SK-N-SH treated with all-trans-retinoic acid at 6 μM for 48 hours (cell line): ENCODE data around the gene BSN.

ENCODE experiments used
- ATAC-seq: fragments of 200-7000 bp; cut with Tn5 transposase; 3 replicates; pipeline ENCODE4 v1.9.1; 2020; ENCODE audit warnings: mild to moderate bottlenecking, moderate library complexity
- ARNTL ChIP-seq: fragments of 450-650 bp; formaldehyde crosslinking; IDR thresholded peaks from 2 replicates; pipeline ENCODE4 v1.5.0; 2020; ENCODE audit warnings: low read depth, mild to moderate bottlenecking, moderate library complexity, borderline replicate concordance
- BACH2 ChIP-seq: fragments of 250-450 bp; sonication (Bioruptor Pico); IDR thresholded peaks from 2 replicates; pipeline ENCODE4 v1.9.0; 2021; ENCODE audit warnings: mild to moderate bottlenecking, borderline replicate concordance
- CREB5 ChIP-seq: fragments of 250-450 bp; sonication (Bioruptor Pico); IDR thresholded peaks from 2 replicates; pipeline ENCODE4 v1.5.1; 2020; ENCODE audit warnings: low read depth, mild to moderate bottlenecking, moderate library complexity
- ESRRG ChIP-seq: fragments of 250-450 bp; sonication (Bioruptor Pico); IDR thresholded peaks from 2 replicates; pipeline ENCODE4 v1.6.1; 2021; ENCODE audit warnings: mild to moderate bottlenecking
- GLIS3 ChIP-seq: fragments of 250-450 bp; sonication (Bioruptor Pico); IDR thresholded peaks from 2 replicates; pipeline ENCODE4 v1.5.0; 2020; ENCODE audit warnings: mild to moderate bottlenecking, moderate library complexity
- OSR1 ChIP-seq: fragments of 250-450 bp; sonication (Bioruptor Pico); IDR thresholded peaks from 2 replicates; pipeline ENCODE4 v1.8.0; 2022; ENCODE audit warnings: moderate library complexity, mild to moderate bottlenecking, inconsistent platforms
- PATZ1 ChIP-seq: fragments of 250-450 bp; sonication (Bioruptor Pico); IDR thresholded peaks from 2 replicates; pipeline ENCODE4 v1.8.0; 2020; ENCODE audit warnings: mild to moderate bottlenecking, moderate library complexity, borderline replicate concordance
- POU6F1 ChIP-seq: fragments of 250-450 bp; sonication (Bioruptor Pico); IDR thresholded peaks from 2 replicates; pipeline ENCODE4 v1.8.0; 2021; ENCODE audit warnings: low read depth, mild to moderate bottlenecking, moderate library complexity, borderline replicate concordance
- PPARA ChIP-seq: fragments of 250-450 bp; sonication (Bioruptor Pico); IDR thresholded peaks from 2 replicates; pipeline ENCODE4 v1.5.0; 2020; ENCODE audit warnings: mild to moderate bottlenecking, borderline replicate concordance
- SNAI2 ChIP-seq: fragments of 250-450 bp; sonication (Bioruptor Pico); IDR thresholded peaks from 2 replicates; pipeline ENCODE4 v1.5.0; 2020; ENCODE audit warnings: mild to moderate bottlenecking, moderate library complexity
- TSHZ2 ChIP-seq: fragments of 250-450 bp; sonication (Bioruptor Pico); IDR thresholded peaks from 2 replicates; pipeline ENCODE4 v1.5.0; 2020; ENCODE audit warnings: mild to moderate bottlenecking, moderate library complexity
- ZC3H10 ChIP-seq: fragments of 250-450 bp; sonication (Bioruptor Pico); IDR thresholded peaks from 2 replicates; pipeline ENCODE4 v1.5.1; 2021; ENCODE audit warnings: mild to moderate bottlenecking, moderate library complexity
- ZFP3 ChIP-seq: fragments of 250-450 bp; sonication (Bioruptor Pico); IDR thresholded peaks from 2 replicates; pipeline ENCODE4 v1.5.0; 2020; ENCODE audit warnings: mild to moderate bottlenecking, moderate library complexity
- ZFP30 ChIP-seq: fragments of 450-650 bp; formaldehyde crosslinking; IDR thresholded peaks from 2 replicates; pipeline ENCODE4 v1.5.0; 2022; ENCODE audit warnings: mild to moderate bottlenecking, moderate library complexity
- ZNF565 ChIP-seq: fragments of 450-650 bp; formaldehyde crosslinking; conservative IDR thresholded peaks from 2 replicates; pipeline ENCODE4 v1.5.0; 2020; ENCODE audit warnings: low read depth, mild to moderate bottlenecking, moderate library complexity
- ZNF70 ChIP-seq: fragments of 450-650 bp; formaldehyde crosslinking; IDR thresholded peaks from 2 replicates; pipeline ENCODE4 v1.5.0; 2020; ENCODE audit warnings: mild to moderate bottlenecking, moderate library complexity
- ZNF8 ChIP-seq: fragments of 450-650 bp; formaldehyde crosslinking; IDR thresholded peaks from 2 replicates; pipeline ENCODE4 v1.5.0; 2020; ENCODE audit warnings: mild to moderate bottlenecking, moderate library complexity

The BSN gene

GRCh38 chr3:49699281-49699979 is 145.2 kb downstream of the BSN start (continued):
- no peak for TF ChIP-seq PATZ1 (CRISPR knock-in tag)

GRCh38 chr3:49700014-49700413 is 145.7 kb downstream of the BSN start:
- TF ChIP-seq CREB5 (CRISPR knock-in tag) (no peak), ZFP3 (CRISPR knock-in tag) (no peak), TSHZ2 (CRISPR knock-in tag) (no peak), ZNF70 (CRISPR knock-in tag) (no peak), ZNF8 (CRISPR knock-in tag) (no peak), ZC3H10 (no peak), ZFP30 (CRISPR knock-in tag) (no peak), BACH2 (no peak), OSR1 (CRISPR knock-in tag) (no peak), PPARA (CRISPR knock-in tag) (no peak), POU6F1 (no peak), SNAI2 (CRISPR knock-in tag) (no peak)
- no peak for ATAC-seq

- ATAC-seq: no peak
These were observed 146.3 kb downstream of the BSN start for GRCh38 chr3:49700453-49701128.

More at GRCh38 chr3:49700453-49701128, 146.3 kb downstream of the BSN start:
- TF ChIP-seq TSHZ2 (CRISPR knock-in tag) (no peak), ZNF565 (no peak), ZFP30 (CRISPR knock-in tag) (no peak), ESRRG (CRISPR knock-in tag) (no peak), CREB5 (CRISPR knock-in tag) (no peak), PPARA (CRISPR knock-in tag) (no peak), ZC3H10 (no peak), GLIS3 (CRISPR knock-in tag) (no peak), OSR1 (CRISPR knock-in tag) (no peak), ARNTL (CRISPR knock-in tag) (no peak), ZNF70 (CRISPR knock-in tag) (no peak), ZNF8 (CRISPR knock-in tag) (no peak)
- TF ChIP-seq, all 23 proteins: peak for 0
